HL-60 (cell line): ENCODE data around the gene CHCHD6.

ENCODE experiments used
- DNase-seq, 2 experiments: peaks; one replicate each; pipeline ENCODE4 v3.0.0-alpha.2; 2010 to 2020; ENCODE audit warnings: low read depth in 1 of 2, low spot score in 1 of 2
- H3K27ac ChIP-seq: fragments of 250-450 bp; sonication (Bioruptor Pico); replicated peaks from 2 replicates; pipeline ENCODE4 v1.5.1; 2020; ENCODE audit warnings: mild to moderate bottlenecking, moderate library complexity
- H3K27me3 ChIP-seq: fragments of 250-450 bp; sonication (Bioruptor Pico); 2 replicates; pipeline ENCODE4 v1.5.1; 2021; ENCODE audit warnings: mild to moderate bottlenecking, moderate library complexity; ENCODE audit not compliant: insufficient read depth, poor library complexity, severe bottlenecking
- H3K4me3 ChIP-seq: replicated peaks from 2 replicates; pipeline ENCODE4 v1.5.1; 2011; ENCODE audit warnings: mild to moderate bottlenecking, control low read depth, low read length; ENCODE audit not compliant: insufficient read depth
- CTCF ChIP-seq: IDR thresholded peaks from one replicate; pipeline ENCODE4 v1.5.1; 2011; ENCODE audit warnings: low read length, control low read depth, inconsistent platforms; ENCODE audit not compliant: insufficient read depth
- GABPA ChIP-seq: IDR thresholded peaks from 2 replicates; pipeline ENCODE4 v1.6.1; 2012; ENCODE audit warnings: low read depth
- POLR2AphosphoS5 ChIP-seq: IDR thresholded peaks from 2 replicates; pipeline ENCODE4 v1.6.1; 2012; ENCODE audit warnings: low read depth
- REST ChIP-seq: IDR thresholded peaks from 2 replicates; pipeline ENCODE4 v1.6.1; 2012; ENCODE audit warnings: low read depth; ENCODE audit not compliant: insufficient replicate concordance
- SPI1 ChIP-seq: IDR thresholded peaks from 2 replicates; pipeline ENCODE4 v1.6.1; 2012; ENCODE audit warnings: low read depth, mild to moderate bottlenecking, borderline replicate concordance

The CHCHD6 gene

GRCh38 chr3:126661532-126662364 lies 42.3 kb upstream of the CHCHD6 start:
- DNase-seq = peak in 1 of 2 experiments; percentile 23
- Histone ChIP-seq H3K27ac (no peak overlapping the region), H3K27me3 (no peaks in the 10 kb centered on the region), H3K4me3 (no peak overlapping the region)
- TF ChIP-seq REST (no peak), SPI1 (no peak), GABPA (no peak), POLR2AphosphoS5 (no peak), CTCF (no peak)

- no peak for DNase-seq
- Histone ChIP-seq H3K27ac (no peak overlapping the region), H3K4me3 (no peak overlapping the region), H3K27me3 (no peaks in the 10 kb centered on the region)
- TF ChIP-seq REST (no peak), CTCF (no peak), POLR2AphosphoS5 (no peak), SPI1 (no peak), GABPA (no peak)
Observed at GRCh38 chr3:126663257-126663656, 40.8 kb upstream of the CHCHD6 start.

- H3K4me3 ChIP-seq = no peak overlapping the region
- DNase-seq = no peak
- no peaks in the 10 kb centered on the region for H3K27me3 ChIP-seq
- no peak overlapping the region for H3K27ac ChIP-seq
- TF ChIP-seq REST (no peak), SPI1 (no peak), CTCF (no peak), POLR2AphosphoS5 (no peak), GABPA (no peak)
Observed at GRCh38 chr3:126663750-126664149, 40.3 kb upstream of the CHCHD6 start.
